ENCODE measurements around the gene DNTT.

DNTT gene

GRCh38 chr10:96309628-96310320 is 5.5 kb downstream of the DNTT start:
- no peak for DNase-seq (ENCODE audit: low read depth in 2 of 2)

GRCh38 chr10:96310321-96310669 is 6.1 kb downstream of the DNTT start:
- DNase-seq (ENCODE audit: low read depth in 2 of 2), result no peak

DNA sequence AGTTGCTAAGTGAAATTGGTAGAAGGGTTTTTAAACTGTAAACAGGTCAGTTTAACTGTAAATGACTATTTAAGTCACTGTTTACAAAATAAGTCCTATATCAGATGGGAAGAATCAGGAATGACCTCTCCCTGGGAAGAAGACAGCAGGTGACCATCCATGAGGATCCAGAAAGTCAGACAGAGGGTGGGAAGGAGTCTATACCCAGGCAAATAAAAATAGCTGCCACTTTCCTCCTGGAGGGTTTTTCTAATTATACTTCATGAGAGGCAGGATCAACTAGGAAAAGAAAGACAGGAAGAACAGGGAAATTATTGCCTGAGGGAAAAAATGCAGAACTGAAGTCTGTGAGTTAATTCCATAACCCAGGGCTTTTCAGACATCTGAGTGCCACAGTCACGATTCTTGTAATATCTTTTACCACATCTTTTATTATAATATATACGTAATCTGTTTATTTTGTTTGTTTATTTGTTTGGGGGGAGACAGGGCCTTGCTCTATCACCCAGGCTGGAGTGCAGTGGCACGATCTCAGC is 7.0 kb downstream of the DNTT start:
- no peak for DNase-seq (ENCODE audit: low read depth in 2 of 2)

GRCh38 chr10:96313344-96313743 is 9.1 kb downstream of the DNTT start:
- DNase-seq (ENCODE audit: low read depth in 2 of 2), result no peak

DNA sequence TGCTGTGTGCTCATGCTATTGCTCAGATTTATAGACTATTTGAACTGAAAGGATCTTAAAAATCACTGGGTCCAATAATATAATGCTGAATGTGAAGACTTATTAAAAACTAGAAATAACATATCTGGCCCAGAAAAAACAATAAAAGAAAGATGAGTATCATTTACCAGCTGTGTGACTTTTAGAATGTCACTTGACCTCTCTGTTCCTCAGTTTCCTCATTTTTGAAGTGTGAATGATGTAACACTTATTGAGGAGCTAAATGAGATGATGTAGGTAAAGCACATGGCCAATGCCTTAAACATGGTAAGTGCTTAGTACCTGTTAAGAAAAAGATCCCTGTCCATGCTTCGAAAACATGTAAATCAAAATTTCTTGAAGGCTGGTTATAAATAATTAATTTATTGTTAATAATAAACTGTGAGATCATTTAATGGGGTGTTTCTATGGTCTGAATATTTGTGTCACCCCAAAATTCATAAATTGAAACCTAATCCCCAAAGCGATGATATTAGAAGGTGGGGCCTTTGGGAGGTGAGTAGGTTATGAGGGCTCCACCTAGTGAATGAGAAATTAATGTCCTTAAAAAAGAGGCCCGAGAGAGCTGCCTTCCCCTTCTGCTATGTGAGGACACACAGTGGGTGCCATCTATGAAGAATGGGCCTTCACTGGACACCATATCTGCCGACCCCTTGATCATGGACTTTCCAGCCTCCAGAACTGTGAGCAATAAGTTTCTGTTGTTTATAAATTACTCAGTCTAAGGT is 13.0 kb downstream of the DNTT start:
- DNase-seq (ENCODE audit: low read depth in 2 of 2), result no peak

DNA sequence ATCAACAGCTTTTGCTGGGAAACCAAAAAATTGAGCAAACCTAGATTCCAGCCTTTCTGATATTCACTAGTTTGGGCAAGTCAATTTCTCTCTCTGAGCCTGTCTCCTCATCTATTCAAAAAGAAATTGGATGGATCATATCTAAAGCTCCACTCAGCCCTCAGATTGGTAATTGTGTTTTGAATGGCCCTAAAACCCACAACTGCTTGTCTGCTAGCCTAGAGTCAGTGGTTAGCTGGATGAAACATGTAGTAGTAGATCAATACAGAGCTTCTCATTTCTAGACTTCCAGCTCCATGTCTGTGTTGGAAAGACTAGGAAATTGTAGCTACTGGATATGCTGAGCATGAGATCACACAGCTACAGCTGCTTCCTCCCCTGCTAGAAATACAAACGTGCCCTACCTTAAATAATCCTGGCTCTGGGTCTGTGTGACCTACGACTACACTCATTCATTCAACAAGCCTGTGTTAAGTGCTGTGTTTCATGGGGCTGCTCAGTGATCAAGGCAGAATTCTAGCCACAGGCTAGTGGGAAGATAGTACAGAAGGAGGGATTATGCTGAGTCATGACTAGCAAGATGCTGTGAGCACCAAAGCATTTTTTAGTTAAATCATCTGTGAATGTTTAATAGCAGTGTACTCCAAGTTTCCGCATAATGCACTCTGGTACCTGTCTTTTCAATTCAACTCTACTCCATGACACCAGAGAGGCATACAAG is 15.7 kb downstream of the DNTT start:
- DNase-seq (ENCODE audit: low read depth in 2 of 2), result no peak

DNA sequence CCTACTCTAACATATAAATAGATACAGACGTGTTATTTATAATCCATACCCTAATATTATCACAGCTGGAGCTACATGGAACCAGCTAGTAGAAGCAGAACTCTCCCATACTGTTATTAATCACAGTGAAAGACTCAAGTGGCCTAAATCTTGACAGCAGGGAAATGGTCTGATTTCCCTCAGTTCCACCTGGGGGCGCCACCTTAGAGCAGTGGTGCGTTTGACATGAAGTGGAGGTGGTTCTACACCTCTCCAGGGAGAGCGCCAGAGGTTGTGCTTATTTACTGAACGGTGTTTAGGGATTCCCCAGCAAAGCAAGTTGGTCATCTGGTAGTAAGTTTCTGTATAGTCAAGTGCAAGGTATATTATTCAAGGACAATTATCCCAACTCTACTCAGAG is 17.6 kb downstream of the DNTT start:
- DNase-seq (ENCODE audit: low read depth in 2 of 2), result no peak

- no peak for DNase-seq (ENCODE audit: low read depth in 2 of 2)
Observed at GRCh38 chr10:96322275-96322674, 18.0 kb downstream of the DNTT start.

DNA sequence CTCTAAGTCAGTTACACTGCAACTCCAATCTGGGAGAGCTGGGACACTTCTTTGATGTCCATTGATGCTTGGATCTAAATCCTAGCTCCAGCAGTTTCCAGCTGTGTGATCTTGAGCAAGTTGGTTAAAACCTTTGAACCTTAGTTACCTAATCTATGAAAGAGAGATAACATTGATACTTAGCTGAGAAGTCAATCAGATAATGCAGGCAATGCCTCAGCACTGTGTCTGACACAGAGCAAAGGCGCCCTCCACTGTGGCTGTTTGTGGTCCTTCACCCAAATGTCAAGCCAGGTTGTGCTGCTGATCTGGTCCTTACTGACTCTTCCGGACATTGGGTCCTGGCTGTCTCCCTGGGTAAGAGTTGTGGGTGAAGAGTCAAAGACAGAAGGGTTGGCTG is 20.2 kb downstream of the DNTT start:
- DNase-seq (ENCODE audit: low read depth in 2 of 2), result no peak

DNA sequence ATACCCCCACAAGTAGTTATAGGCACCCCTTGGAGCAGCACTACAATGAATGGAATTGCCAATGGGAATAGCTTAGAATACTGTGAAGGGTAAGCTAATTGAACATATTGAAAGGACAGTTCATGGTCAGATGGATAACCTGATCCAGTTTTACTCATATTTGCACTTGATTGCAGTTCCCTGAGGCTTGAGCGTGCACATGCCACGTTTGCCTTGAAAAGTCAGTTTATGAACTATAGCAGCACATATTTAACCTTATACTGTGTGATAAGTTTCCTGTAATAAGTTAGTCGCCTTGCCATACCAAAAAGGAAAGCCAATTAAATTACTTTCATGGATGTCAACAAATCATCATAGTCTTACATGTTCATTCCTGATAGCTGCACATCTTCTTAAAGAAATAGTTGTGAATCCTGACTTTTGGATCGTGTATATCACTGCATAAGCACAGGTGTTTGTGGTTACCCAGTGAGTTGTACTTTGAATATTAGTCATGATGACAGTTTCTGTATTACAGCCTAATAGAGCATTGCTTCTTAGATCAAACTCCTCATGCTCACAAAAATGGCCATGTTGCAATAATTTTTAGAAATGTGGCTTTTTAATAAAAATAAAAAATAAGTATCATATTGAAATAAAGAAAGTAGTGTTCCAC is 21.6 kb downstream of the DNTT start:
- no peak for DNase-seq (ENCODE audit: low read depth in 2 of 2)

DNA sequence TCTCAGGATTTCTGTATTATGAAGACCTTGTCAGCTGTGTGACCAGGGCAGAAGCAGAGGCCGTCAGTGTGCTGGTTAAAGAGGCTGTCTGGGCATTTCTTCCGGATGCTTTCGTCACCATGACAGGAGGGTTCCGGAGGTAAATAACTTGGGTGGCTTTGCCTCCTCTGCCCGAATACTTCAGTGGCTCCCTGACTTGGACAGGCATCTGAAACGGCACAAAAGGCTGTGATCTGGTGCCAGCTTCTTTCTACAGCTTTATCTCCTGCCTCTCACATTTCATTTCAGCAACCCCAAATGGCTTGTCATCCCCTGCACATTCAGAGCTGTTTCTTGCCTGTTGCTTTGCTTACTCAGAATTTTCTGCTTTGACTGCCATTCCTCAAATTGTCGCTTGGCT is 23.2 kb downstream of the DNTT start:
- no peak for DNase-seq (ENCODE audit: low read depth in 2 of 2)

DNA sequence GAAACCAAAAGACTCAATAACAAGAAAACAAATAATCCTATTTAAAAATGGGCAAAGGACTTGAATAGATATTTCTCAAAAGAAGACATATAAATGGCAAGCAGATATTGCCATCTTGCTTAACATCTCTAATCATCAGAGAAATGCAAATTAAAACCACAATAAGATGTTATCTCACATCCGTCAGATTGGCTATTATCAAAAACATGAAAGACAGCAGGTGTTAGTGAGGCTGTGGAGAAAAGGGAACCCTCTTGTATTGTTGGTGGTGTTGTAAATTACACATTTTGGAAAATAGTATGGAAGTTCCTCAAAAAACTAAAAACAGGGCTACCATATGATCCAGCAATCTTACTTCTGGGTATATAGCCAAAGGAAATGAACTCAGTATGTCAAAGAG is 28.9 kb downstream of the DNTT start:
- DNase-seq (ENCODE audit: low read depth in 2 of 2), result no peak

GRCh38 chr10:96334616-96335526 is 30.6 kb downstream of the DNTT start:
- DNase-seq (ENCODE audit: low read depth in 2 of 2), result no peak

DNA sequence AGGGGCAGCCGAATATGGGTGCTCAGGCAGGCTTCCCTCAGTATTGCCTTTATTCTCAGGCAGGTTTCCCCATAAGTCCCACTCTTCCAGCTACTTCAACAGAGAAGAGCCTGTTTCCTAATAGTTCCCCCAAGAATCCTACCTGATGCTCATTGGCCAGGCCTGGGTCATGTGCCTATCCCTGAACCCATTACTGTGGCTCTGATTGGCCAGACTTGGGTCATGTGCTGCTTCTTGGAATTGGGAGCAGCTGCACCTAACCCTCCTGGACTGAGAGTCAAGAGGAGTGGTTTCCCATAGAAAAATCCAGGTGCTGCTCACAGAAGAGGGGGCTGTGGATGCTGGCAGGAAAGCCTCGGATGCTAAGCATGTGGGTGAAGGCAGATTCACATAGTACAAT is 32.9 kb downstream of the DNTT start:
- DNase-seq (ENCODE audit: low read depth in 2 of 2), result no peak

DNA sequence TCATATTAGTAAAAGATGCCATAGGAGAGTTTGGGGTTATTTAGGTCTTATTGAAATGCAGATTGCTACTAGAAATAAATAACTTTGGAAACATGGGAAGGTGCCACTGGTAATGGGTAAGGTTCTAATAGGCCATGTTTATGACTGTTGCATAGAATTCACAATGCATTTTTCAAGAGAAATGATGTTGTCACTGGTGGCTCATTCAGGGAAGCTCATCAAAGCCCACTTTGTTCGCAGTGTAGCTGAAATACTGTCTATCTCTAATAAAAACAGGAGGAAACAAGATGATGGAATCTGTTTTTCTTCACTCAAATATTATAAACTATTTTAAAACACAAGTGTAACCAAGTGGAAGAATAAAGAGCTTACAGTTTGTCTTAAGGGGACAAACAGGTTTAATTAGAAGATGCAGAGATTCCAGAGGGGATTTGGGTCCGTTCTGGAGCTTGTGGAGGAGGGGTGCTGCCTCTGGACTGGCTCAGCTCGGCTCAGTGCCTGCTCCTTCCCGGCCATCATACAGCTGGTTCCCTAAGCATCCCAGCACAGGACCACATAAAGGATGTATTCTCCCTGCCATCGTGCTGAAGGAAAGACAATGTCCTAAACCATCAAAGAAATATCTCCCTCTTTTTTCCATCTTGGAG is 34.2 kb downstream of the DNTT start:
- DNase-seq (ENCODE audit: low read depth in 2 of 2), result no peak

DNA sequence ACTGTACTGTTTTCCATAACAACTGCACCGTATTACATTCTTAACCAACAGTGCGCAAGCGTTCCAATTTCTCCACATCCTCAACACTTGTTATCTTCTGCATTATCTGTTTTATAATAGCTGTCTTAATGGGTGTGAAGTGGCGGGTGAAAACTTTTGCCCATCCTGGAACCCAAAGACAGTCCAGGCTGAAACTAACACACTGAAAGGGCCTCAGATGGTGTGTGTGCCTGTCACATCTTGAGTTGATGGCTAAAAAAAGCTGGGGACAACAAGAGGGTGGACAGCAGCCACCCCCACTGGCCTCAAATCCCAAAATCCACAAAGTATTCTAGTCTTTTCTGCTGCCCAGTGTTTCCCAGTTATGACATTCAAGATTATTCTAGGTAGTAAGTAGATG is 35.1 kb downstream of the DNTT start:
- no peak for DNase-seq (ENCODE audit: low read depth in 2 of 2)

DNA sequence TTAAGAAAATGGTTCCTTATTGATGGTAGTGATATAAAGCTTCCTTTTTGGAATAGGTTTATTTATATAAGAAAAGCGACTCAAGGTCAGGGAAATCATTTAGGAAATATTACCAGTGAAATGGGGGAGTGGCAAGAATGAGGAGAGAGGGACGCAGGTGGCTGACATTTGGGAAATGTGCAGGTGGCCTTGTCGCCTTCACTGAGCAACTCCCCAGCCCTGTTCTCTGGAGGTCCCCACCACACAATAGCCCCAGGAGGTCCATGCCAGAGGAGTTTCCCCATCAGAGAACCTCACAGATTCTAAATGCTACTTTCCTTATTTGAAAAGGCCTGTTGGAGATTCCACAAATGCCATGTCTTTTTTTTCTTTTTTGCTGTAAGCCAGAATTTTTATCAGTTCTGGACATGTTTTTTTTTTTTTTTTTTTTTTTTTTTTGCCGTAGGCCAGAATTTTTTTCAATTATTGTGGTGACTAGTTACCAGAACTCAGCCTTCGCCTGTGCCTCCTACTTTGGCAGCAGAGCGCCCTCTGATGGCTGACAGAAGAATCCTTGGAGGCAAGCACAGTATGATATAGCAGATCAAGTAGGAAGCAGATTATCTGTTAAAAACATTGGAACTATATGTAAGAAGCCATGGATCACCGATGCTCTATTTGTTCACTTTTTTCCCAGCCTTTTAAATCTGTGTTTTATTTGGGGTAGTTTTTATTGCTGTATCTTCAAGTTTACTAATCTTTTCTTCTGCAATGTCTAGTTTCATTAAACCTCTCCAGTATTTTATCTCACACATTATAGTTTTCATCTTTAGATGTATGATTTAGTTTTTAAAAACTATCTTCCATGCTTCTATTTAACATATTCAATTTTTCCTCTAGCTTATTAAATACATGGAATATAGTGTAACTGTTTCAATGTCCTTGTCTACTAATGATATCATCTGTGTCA is 36.0 kb downstream of the DNTT start:
- peak; percentile 44 to 54 for DNase-seq (ENCODE audit: low read depth in 2 of 2)

- DNase-seq (ENCODE audit: low read depth in 2 of 2), result no peak
Observed at GRCh38 chr10:96341219-96342182, 37.3 kb downstream of the DNTT start.

Data from stimulated activated CD4-positive, alpha-beta T cell treated with anti-CD3 and anti-CD28 coated beads, Interleukin-15, amount 100 ng/mL, for 48 hours (primary cell).